Neural progenitor cell (in vitro differentiated cells): ENCODE data around the gene TMEM40. TPM values are rescaled to one million over a fixed set of nuclear protein-coding genes. Genes with fewer than 3 reads are reported as not detected.

Experiments used
- DNase-seq: peaks from one replicate; pipeline ENCODE4 v3.0.0-alpha.2; 2016; ENCODE audit warnings: low spot score
- H2AFZ ChIP-seq: fragments of 200-600 bp; sonication (generic); replicated peaks from 2 replicates; pipeline ENCODE4 v1.6.1; 2016; ENCODE audit warnings: antibody characterized with exemption
- H3F3A ChIP-seq: fragments of 200-600 bp; sonication (generic); 2 replicates; pipeline ENCODE4 v1.6.1; 2016; ENCODE audit warnings: antibody characterized with exemption, low read depth
- H3K27ac ChIP-seq: fragments of 200-600 bp; sonication (generic); 2 replicates; pipeline ENCODE4 v1.5.1; 2016; ENCODE audit warnings: mild to moderate bottlenecking
- H3K27me3 ChIP-seq: fragments of 200-600 bp; sonication (generic); 2 replicates; pipeline ENCODE4 v1.6.1; 2016; ENCODE audit warnings: mild to moderate bottlenecking, moderate library complexity
- H3K36me3 ChIP-seq: fragments of 200-600 bp; sonication (generic); 2 replicates; pipeline ENCODE4 v1.5.1; 2016
- H3K4me1 ChIP-seq: fragments of 200-600 bp; sonication (generic); 2 replicates; pipeline ENCODE4 v1.6.1; 2016; ENCODE audit warnings: mixed run types
- H3K4me2 ChIP-seq: fragments of 200-600 bp; sonication (generic); 2 replicates; pipeline ENCODE4 v1.6.1; 2016
- H3K4me3 ChIP-seq: fragments of 200-600 bp; sonication (generic); 2 replicates; pipeline ENCODE4 v1.5.1; 2016
- H3K79me2 ChIP-seq: fragments of 200-600 bp; sonication (generic); 2 replicates; pipeline ENCODE4 v1.6.1; 2016; ENCODE audit warnings: low read depth
- H3K9ac ChIP-seq: fragments of 200-600 bp; sonication (generic); 2 replicates; pipeline ENCODE4 v1.6.1; 2016
- H3K9me3 ChIP-seq: fragments of 200-600 bp; sonication (generic); 2 replicates; pipeline ENCODE4 v1.5.1; 2016; ENCODE audit warnings: low read depth
- H4K20me1 ChIP-seq: fragments of 200-600 bp; sonication (generic); 2 replicates; pipeline ENCODE4 v1.6.1; 2016; ENCODE audit warnings: low read depth
- H3K27ac Mint-ChIP-seq: 3 replicates; pipeline ENCODE4 v1.8.0; 2021; ENCODE audit warnings: mixed read lengths
- H3K27me3 Mint-ChIP-seq: 2 replicates; pipeline ENCODE4 v1.8.0; 2022; ENCODE audit warnings: low read depth, mild to moderate bottlenecking, inconsistent platforms, moderate library complexity, mixed read lengths; ENCODE audit not compliant: insufficient read depth
- H3K36me3 Mint-ChIP-seq: 3 replicates; pipeline ENCODE4 v1.8.0; 2021; ENCODE audit warnings: mixed read lengths
- H3K4me1 Mint-ChIP-seq: 3 replicates; pipeline ENCODE4 v1.8.0; 2021; ENCODE audit warnings: mixed read lengths
- H3K4me3 Mint-ChIP-seq: 3 replicates; pipeline ENCODE4 v1.8.0; 2021; ENCODE audit warnings: mild to moderate bottlenecking, moderate library complexity, mixed read lengths
- H3K9me3 Mint-ChIP-seq: 3 replicates; pipeline ENCODE4 v1.8.0; 2020; ENCODE audit warnings: mixed read lengths
- CTCF ChIP-seq: fragments of 200-600 bp; sonication (generic); IDR thresholded peaks from 2 replicates; pipeline ENCODE4 v1.5.1; 2017; ENCODE audit warnings: antibody characterized with exemption, mild to moderate bottlenecking
- EZH2 ChIP-seq: fragments of 200-600 bp; sonication (generic); IDR thresholded peaks from 2 replicates; pipeline ENCODE4 v1.6.1; 2017; ENCODE audit warnings: antibody characterized with exemption, mild to moderate bottlenecking, moderate library complexity
- EZH2phosphoT487 ChIP-seq: fragments of 200-600 bp; sonication (generic); IDR thresholded peaks from 2 replicates; pipeline ENCODE4 v1.6.1; 2017; ENCODE audit warnings: antibody characterized with exemption
- total RNA-seq: library from RNA; depleted of rRNA; stranded (reverse); fragments of >200 nt; gene quantifications from 2 replicates; pipeline ENCODE4 v1.2.3, GENCODE V29; 2015; ENCODE audit warnings: low replicate concordance

Gene TMEM40
- total RNA-seq, 1 donor from 2014 or later = not detected

- no peaks in the 10 kb centered on the region for H3K9me3 Mint-ChIP-seq
Measured at GRCh38 chr3:12737319-12737718, 21.7 kb downstream of the TMEM40 start.

GRCh38 chr3:12734960-12735359 is 24.1 kb downstream of the TMEM40 start:
- TF ChIP-seq EZH2 = no peak
- TF ChIP-seq CTCF = no peak
- no peak for TF ChIP-seq EZH2phosphoT487
- H3K4me3 Mint-ChIP-seq = no peak overlapping the region
- Histone ChIP-seq H3K4me3 (no peak overlapping the region), H3K27me3 (no peaks in the 10 kb centered on the region), H2AFZ (no peak overlapping the region), H3K27ac (no peak overlapping the region), H3K79me2 (no peaks in the 10 kb centered on the region), H3K36me3 (no peaks in the 10 kb centered on the region), H3K9me3 (no peaks in the 10 kb centered on the region), H3K9ac (no peak overlapping the region), H4K20me1 (no peaks in the 10 kb centered on the region), H3K4me2 (no peak overlapping the region), H3F3A (no peaks in the 10 kb centered on the region), H3K4me1 (no peaks in the 10 kb centered on the region)
- no peaks in the 10 kb centered on the region for H3K4me1 Mint-ChIP-seq
- H3K27ac Mint-ChIP-seq = no peak overlapping the region
- H3K27me3 Mint-ChIP-seq = no peaks in the 10 kb centered on the region
- DNase-seq = no peak
- H3K36me3 Mint-ChIP-seq = no peaks in the 10 kb centered on the region
- H3K9me3 Mint-ChIP-seq = no peaks in the 10 kb centered on the region

More at GRCh38 chr3:12737319-12737718, 21.7 kb downstream of the TMEM40 start:
- Histone ChIP-seq H3K9ac (no peak overlapping the region), H3K4me1 (no peaks in the 10 kb centered on the region), H3K27me3 (no peaks in the 10 kb centered on the region), H3K27ac (no peak overlapping the region), H2AFZ (no peak overlapping the region), H3K4me3 (no peak overlapping the region), H3K36me3 (no peaks in the 10 kb centered on the region), H4K20me1 (no peaks in the 10 kb centered on the region), H3F3A (no peaks in the 10 kb centered on the region), H3K4me2 (no peak overlapping the region), H3K9me3 (no peaks in the 10 kb centered on the region), H3K79me2 (no peaks in the 10 kb centered on the region)
- H3K27me3 Mint-ChIP-seq = no peaks in the 10 kb centered on the region
- H3K4me3 Mint-ChIP-seq = no peak overlapping the region
- no peak for DNase-seq
- no peak overlapping the region for H3K27ac Mint-ChIP-seq
- no peaks in the 10 kb centered on the region for H3K4me1 Mint-ChIP-seq
- no peaks in the 10 kb centered on the region for H3K36me3 Mint-ChIP-seq
- TF ChIP-seq EZH2 (no peak), CTCF (no peak), EZH2phosphoT487 (no peak)

- H3K9me3 ChIP-seq = no peaks in the 10 kb centered on the region
- no peaks in the 10 kb centered on the region for H3K36me3 ChIP-seq
- no peaks in the 10 kb centered on the region for H3K4me1 ChIP-seq
- Mint-ChIP-seq H3K27me3 (peaks cover 1% of the 10 kb centered on the region), H3K36me3 (no peaks in the 10 kb centered on the region), H3K4me1 (peaks cover 7% of the 10 kb centered on the region), H3K27ac (no peak overlapping the region), H3K4me3 (no peak overlapping the region), H3K9me3 (no peaks in the 10 kb centered on the region)
- H3K4me3 ChIP-seq = no peak overlapping the region
- H3K4me2 ChIP-seq = no peak overlapping the region
- no peak overlapping the region for H3K27ac ChIP-seq
- no peak for DNase-seq
- H4K20me1 ChIP-seq = no peaks in the 10 kb centered on the region
- no peaks in the 10 kb centered on the region for H3K79me2 ChIP-seq
- no peak overlapping the region for H2AFZ ChIP-seq
- H3F3A ChIP-seq = no peaks in the 10 kb centered on the region
- H3K9ac ChIP-seq = no peak overlapping the region
- no peaks in the 10 kb centered on the region for H3K27me3 ChIP-seq
- TF ChIP-seq EZH2phosphoT487 (no peak), EZH2 (no peak), CTCF (no peak)
Measured at GRCh38 chr3:12733566-12733965, 25.5 kb downstream of the TMEM40 start.
